SK-N-SH treated with all-trans-retinoic acid at 6 μM for 48 hours (cell line): ENCODE data around the gene DCC.

Experiments used
- ATAC-seq: fragments of 200-7000 bp; cut with Tn5 transposase; 3 replicates; pipeline ENCODE4 v1.9.1; 2020; ENCODE audit warnings: mild to moderate bottlenecking, moderate library complexity
- ARNTL ChIP-seq: fragments of 450-650 bp; formaldehyde crosslinking; IDR thresholded peaks from 2 replicates; pipeline ENCODE4 v1.5.0; 2020; ENCODE audit warnings: low read depth, mild to moderate bottlenecking, moderate library complexity, borderline replicate concordance
- BACH2 ChIP-seq: fragments of 250-450 bp; sonication (Bioruptor Pico); IDR thresholded peaks from 2 replicates; pipeline ENCODE4 v1.9.0; 2021; ENCODE audit warnings: mild to moderate bottlenecking, borderline replicate concordance
- CREB5 ChIP-seq: fragments of 250-450 bp; sonication (Bioruptor Pico); IDR thresholded peaks from 2 replicates; pipeline ENCODE4 v1.5.1; 2020; ENCODE audit warnings: low read depth, mild to moderate bottlenecking, moderate library complexity
- CSDC2 ChIP-seq: fragments of 250-450 bp; sonication (Bioruptor Pico); IDR thresholded peaks from 2 replicates; pipeline ENCODE4 v1.5.0; 2020; ENCODE audit warnings: mild to moderate bottlenecking, moderate library complexity
- CSRNP3 ChIP-seq: fragments of 250-450 bp; sonication (Bioruptor Pico); IDR thresholded peaks from 2 replicates; pipeline ENCODE4 v1.5.1; 2021; ENCODE audit warnings: mild to moderate bottlenecking, moderate library complexity
- ESRRG ChIP-seq: fragments of 250-450 bp; sonication (Bioruptor Pico); IDR thresholded peaks from 2 replicates; pipeline ENCODE4 v1.6.1; 2021; ENCODE audit warnings: mild to moderate bottlenecking
- GLIS3 ChIP-seq: fragments of 250-450 bp; sonication (Bioruptor Pico); IDR thresholded peaks from 2 replicates; pipeline ENCODE4 v1.5.0; 2020; ENCODE audit warnings: mild to moderate bottlenecking, moderate library complexity
- ISL1 ChIP-seq: fragments of 250-450 bp; sonication (Bioruptor Pico); IDR thresholded peaks from 2 replicates; pipeline ENCODE4 v2.1.2; 2022; ENCODE audit warnings: mild to moderate bottlenecking, moderate library complexity
- OSR1 ChIP-seq: fragments of 250-450 bp; sonication (Bioruptor Pico); IDR thresholded peaks from 2 replicates; pipeline ENCODE4 v1.8.0; 2022; ENCODE audit warnings: moderate library complexity, mild to moderate bottlenecking, inconsistent platforms
- POU6F1 ChIP-seq: fragments of 250-450 bp; sonication (Bioruptor Pico); IDR thresholded peaks from 2 replicates; pipeline ENCODE4 v1.8.0; 2021; ENCODE audit warnings: low read depth, mild to moderate bottlenecking, moderate library complexity, borderline replicate concordance
- PPARA ChIP-seq: fragments of 250-450 bp; sonication (Bioruptor Pico); IDR thresholded peaks from 2 replicates; pipeline ENCODE4 v1.5.0; 2020; ENCODE audit warnings: mild to moderate bottlenecking, borderline replicate concordance
- RARB ChIP-seq: fragments of 250-450 bp; sonication (Bioruptor Pico); IDR thresholded peaks from 2 replicates; pipeline ENCODE4 v1.8.0; 2021; ENCODE audit warnings: mild to moderate bottlenecking, moderate library complexity
- SNAI2 ChIP-seq: fragments of 250-450 bp; sonication (Bioruptor Pico); IDR thresholded peaks from 2 replicates; pipeline ENCODE4 v1.5.0; 2020; ENCODE audit warnings: mild to moderate bottlenecking, moderate library complexity
- TCF4 ChIP-seq: fragments of 250-450 bp; sonication (Bioruptor Pico); IDR thresholded peaks from 2 replicates; pipeline ENCODE4 v1.8.0; 2021; ENCODE audit warnings: mild to moderate bottlenecking, moderate library complexity, borderline replicate concordance
- TOX ChIP-seq: fragments of 250-450 bp; sonication (Bioruptor Pico); IDR thresholded peaks from 2 replicates; pipeline ENCODE4 v1.8.0; 2021; ENCODE audit warnings: mild to moderate bottlenecking, moderate library complexity, borderline replicate concordance
- TSHZ2 ChIP-seq: fragments of 250-450 bp; sonication (Bioruptor Pico); IDR thresholded peaks from 2 replicates; pipeline ENCODE4 v1.5.0; 2020; ENCODE audit warnings: mild to moderate bottlenecking, moderate library complexity
- ZC3H10 ChIP-seq: fragments of 250-450 bp; sonication (Bioruptor Pico); IDR thresholded peaks from 2 replicates; pipeline ENCODE4 v1.5.1; 2021; ENCODE audit warnings: mild to moderate bottlenecking, moderate library complexity
- ZFP3 ChIP-seq: fragments of 250-450 bp; sonication (Bioruptor Pico); IDR thresholded peaks from 2 replicates; pipeline ENCODE4 v1.5.0; 2020; ENCODE audit warnings: mild to moderate bottlenecking, moderate library complexity
- ZFP30 ChIP-seq: fragments of 450-650 bp; formaldehyde crosslinking; IDR thresholded peaks from 2 replicates; pipeline ENCODE4 v1.5.0; 2022; ENCODE audit warnings: mild to moderate bottlenecking, moderate library complexity
- ZNF565 ChIP-seq: fragments of 450-650 bp; formaldehyde crosslinking; conservative IDR thresholded peaks from 2 replicates; pipeline ENCODE4 v1.5.0; 2020; ENCODE audit warnings: low read depth, mild to moderate bottlenecking, moderate library complexity
- ZNF70 ChIP-seq: fragments of 450-650 bp; formaldehyde crosslinking; IDR thresholded peaks from 2 replicates; pipeline ENCODE4 v1.5.0; 2020; ENCODE audit warnings: mild to moderate bottlenecking, moderate library complexity
- ZNF8 ChIP-seq: fragments of 450-650 bp; formaldehyde crosslinking; IDR thresholded peaks from 2 replicates; pipeline ENCODE4 v1.5.0; 2020; ENCODE audit warnings: mild to moderate bottlenecking, moderate library complexity

Gene DCC

GRCh38 chr18:52907543-52908308 lies 567.7 kb downstream of the DCC start (continued):
- TF ChIP-seq POU6F1, result no peak

- no peak for ATAC-seq
- TF ChIP-seq ARNTL (CRISPR knock-in tag) (no peak), TSHZ2 (CRISPR knock-in tag) (no peak), BACH2 (CRISPR knock-in tag) (no peak), ESRRG (CRISPR knock-in tag) (no peak), PPARA (CRISPR knock-in tag) (no peak), TCF4 (CRISPR knock-in tag) (no peak), ZNF70 (no peak), SNAI2 (no peak), GLIS3 (CRISPR knock-in tag) (no peak), ISL1 (CRISPR knock-in tag) (no peak), CSDC2 (CRISPR knock-in tag) (no peak), CREB5 (CRISPR knock-in tag) (no peak), CSRNP3 (no peak), ZNF565 (CRISPR knock-in tag) (no peak), TOX (CRISPR knock-in tag) (no peak), OSR1 (CRISPR knock-in tag) (no peak)
These were observed 574.2 kb downstream of the DCC start for GRCh38 chr18:52914148-52914547.

GRCh38 chr18:52920665-52921064 lies 580.7 kb downstream of the DCC start:
- no peak for TF ChIP-seq BACH2 (CRISPR knock-in tag)
- no peak for TF ChIP-seq PPARA (CRISPR knock-in tag)
- no peak for TF ChIP-seq ISL1 (CRISPR knock-in tag)
- TF ChIP-seq ARNTL (CRISPR knock-in tag), result no peak
- TF ChIP-seq GLIS3 (CRISPR knock-in tag), result no peak
- no peak for TF ChIP-seq RARB
- ATAC-seq, result no peak

- no peak for ATAC-seq
- no peak for TF ChIP-seq BACH2 (CRISPR knock-in tag)
- TF ChIP-seq ZNF70, result no peak
- TF ChIP-seq OSR1 (CRISPR knock-in tag), result no peak
- no peak for TF ChIP-seq CREB5 (CRISPR knock-in tag)
- TF ChIP-seq CSDC2 (CRISPR knock-in tag), result no peak
- TF ChIP-seq POU6F1, result no peak
- no peak for TF ChIP-seq ZNF565 (CRISPR knock-in tag)
- TF ChIP-seq CSRNP3, result no peak
- TF ChIP-seq ZNF8 (CRISPR knock-in tag), result no peak
- TF ChIP-seq ZFP30 (CRISPR knock-in tag), result no peak
- TF ChIP-seq ISL1 (CRISPR knock-in tag), result no peak
- TF ChIP-seq ZC3H10 (CRISPR knock-in tag), result no peak
- no peak for TF ChIP-seq ZFP3
- no peak for TF ChIP-seq TCF4 (CRISPR knock-in tag)
- TF ChIP-seq ESRRG (CRISPR knock-in tag), result no peak
These were observed 593.4 kb downstream of the DCC start for GRCh38 chr18:52933356-52933755.
